NCI-H226 (cell line): Measurements from ENCODE around the gene TMEM141.

ENCODE experiments used
- DNase-seq: peaks from one replicate; pipeline ENCODE4 v3.0.0-alpha.2; 2015

The TMEM141 gene

DNA sequence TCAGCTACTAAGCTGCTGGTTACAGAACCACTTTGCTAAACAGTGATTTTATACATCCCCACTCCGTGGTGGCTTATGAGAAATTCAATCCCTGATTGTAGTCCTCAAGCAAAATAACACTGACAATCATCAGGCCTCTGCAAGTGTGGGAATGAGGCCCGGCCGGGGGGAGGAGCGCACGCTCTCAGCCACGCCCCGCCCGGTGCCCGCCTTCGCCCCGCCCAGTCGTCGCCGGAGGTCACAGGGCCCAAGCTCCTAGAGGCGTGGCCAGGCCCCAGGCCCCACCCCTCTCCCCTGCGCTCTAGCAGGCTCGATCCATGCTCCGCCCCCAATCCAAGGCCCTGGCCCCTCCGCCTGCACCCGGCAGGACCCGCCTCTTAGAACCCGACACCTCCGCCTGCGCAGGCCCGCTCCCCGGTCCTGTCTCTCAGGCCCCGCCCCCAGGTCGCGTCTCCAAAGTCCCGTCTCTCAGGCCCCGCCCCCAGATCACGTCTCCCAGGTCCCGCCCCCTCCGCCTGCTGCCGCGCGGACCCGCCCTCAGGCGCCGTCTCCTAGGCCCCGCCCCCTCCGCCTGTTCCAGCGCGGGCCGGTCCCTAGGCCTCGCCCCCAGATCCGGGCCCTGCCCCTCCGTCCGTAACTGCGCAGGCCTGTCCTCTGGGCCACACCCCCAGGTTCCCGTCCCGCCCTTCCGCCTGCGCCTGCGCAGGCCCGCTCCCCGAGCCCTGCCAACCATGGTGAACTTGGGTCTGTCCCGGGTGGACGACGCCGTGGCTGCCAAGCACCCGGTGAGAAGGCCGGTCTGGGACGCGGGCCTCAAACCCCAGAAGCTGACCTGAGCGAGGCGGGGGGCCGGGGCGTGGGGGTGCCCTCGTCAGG lies at the start of gene TMEM141:
Gene TMEM141 (plus strand): TSS at position 705 of the 876 bp plus-strand sequence. CDS start 27 bp downstream, at position 732.
- peak; percentile 95 for DNase-seq

DNA sequence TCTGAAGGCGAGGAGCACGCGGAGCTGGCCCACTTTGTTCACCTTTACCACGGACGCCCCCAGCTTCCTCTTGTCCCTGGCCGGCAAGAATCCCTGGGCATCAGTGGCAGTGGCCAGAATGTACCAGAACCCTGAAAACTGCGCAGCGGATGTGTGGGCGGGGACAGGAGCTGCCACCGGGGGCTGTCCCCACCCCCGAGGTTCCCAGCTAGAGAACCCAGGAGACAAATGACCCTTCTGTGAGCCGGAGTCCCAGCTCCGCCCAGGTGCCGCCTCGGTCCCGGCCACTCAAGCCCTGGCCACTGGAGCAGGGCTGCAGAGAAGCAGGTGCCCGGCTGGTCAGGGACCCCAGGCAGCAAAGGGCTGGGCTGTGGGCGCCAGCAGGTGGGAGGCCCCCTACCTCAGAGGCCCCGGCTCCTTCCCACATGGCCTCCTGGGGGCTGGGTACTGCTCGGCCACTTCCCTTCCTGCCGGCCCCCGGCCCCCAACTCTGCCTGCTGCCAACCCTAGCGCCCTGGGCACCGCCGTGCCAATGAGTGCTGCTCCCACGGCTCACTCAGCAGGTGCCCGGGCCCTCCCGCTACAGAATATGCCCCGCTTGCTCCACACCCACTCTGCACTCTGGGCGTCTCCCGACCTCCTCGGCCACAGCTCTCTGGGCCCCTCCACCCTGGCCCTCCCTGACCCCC lies 49.1 kb upstream of the TMEM141 start:
- DNase-seq: no peak

DNA sequence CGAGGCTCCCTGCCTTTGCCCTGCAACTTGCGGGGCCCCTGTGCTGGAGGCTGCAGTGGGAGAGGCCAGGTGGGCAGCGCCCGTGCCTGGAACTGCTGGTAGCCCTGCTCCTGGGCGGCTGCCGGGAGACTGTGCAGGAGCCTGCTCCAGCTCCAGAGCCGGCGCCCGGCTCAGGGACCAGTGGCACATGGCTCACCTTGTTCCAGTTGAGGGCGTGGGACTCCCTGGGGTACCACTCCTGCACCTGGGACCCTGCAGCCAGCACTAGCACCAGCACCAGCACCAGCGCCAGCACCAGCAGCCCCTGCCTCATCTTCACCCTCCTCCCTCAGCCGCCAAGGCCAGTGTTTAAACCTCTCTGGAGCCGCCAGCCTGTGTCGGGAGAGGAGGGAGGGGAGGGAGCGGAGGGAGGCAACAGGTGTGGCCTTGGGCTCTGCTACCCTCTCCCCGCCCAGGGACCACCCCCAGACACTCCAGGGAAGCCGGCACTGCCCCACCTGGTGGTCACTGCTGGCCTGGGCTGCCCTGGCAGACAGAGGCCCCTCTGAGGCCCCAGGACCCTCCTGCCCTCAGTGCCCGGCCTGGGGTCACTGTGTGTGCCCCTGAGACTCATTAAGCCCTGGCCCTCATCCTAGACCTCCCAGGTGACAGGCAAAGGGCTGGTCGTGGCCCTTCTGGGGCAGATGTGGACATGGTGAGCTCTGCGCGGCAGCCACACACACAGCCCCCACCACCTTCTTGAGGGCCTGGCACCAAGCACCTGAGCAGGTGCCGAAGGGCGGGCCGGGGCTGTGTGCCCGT lies 48.4 kb upstream of the TMEM141 start, which contains the start of gene LCN10:
Gene LCN10 (minus strand): TSS at position 350 of the 801 bp plus-strand sequence. CDS start 37 bp downstream, at position 313.
- DNase-seq: no peak

DNA sequence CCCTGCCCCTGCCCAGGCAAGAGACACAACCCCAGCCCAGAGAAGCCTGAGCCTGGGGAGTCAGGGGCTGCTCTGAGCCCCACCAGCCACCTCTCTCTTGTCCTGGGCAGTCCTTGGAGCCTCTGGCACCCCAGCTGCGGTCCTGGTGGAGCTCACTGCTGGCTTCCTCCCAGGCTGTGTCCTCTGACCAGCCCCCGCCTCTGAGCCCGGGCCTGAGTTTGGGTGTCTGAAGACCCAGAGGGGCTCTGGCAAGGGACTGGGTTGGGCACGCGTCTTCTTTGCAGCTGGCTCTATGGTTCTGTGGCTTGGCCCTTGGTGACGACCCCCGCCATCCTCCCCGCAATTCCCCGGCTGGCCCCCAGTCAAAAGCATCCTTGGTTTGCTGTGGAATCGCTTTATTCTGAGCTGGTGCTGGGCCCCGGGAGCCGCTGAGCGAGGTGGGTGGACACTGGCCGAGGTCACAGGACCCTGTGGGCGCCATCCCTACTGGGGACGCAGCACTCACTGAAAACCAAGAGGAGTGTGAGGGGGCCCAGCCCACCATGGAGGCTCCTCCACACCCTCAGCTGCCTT lies 47.4 kb upstream of the TMEM141 start:
- DNase-seq: no peak

DNA sequence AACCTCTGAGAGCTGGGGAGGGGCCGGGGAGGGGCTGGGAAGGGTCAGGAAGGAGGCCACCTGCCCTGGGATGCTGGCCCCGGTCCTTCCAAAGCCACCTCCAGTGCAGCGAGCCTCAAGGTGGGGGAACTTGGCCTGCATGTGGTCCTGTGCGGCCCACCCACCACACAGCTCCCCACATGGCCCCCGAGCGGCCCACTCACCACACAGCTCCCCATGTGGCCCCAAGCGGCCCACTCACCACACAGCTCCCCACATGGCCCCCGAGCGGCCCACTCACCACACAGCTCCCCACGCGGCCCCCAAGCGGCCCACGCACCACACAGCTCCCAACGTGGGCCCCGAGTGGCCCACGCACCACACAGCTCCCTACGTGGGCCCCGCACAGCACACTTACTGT lies 46.4 kb upstream of the TMEM141 start:
- no peak for DNase-seq

DNA sequence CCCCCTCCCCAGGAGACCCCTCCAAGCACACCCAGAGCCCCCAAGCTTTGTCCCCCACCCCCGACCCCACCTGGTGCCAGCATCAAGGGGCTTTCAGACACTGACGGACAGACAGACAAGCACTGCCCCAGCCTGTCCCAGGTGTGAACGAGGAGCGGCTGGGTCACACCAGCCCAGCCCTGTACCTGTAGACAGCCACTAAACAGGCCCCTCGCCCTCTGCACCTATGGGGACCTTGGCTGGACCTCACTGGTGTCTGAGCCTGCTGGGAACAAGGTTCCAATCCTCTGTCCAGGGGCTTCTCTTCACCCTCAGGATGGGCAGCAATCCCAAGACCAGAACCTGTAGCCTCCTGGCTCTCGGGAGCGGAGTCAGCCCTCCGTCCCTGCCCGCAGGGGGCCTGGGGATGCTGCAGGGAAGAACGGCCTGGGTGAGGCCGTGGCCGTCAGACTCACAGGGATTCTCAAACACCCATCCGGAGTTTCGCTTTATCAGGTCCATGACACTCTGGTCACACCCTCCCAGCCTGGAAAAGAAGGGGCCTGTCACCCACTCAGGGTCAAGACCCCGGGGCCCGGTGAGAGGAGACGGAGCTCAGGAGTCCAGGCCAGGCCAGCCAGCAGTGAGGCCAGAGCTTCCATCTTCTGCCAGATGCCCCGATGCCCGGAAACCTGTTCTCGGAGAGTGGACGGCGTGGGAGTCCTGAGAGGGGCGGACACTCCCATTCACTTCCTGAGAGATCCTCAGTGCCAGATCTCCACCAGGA lies 45.6 kb upstream of the TMEM141 start:
- no peak for DNase-seq

DNA sequence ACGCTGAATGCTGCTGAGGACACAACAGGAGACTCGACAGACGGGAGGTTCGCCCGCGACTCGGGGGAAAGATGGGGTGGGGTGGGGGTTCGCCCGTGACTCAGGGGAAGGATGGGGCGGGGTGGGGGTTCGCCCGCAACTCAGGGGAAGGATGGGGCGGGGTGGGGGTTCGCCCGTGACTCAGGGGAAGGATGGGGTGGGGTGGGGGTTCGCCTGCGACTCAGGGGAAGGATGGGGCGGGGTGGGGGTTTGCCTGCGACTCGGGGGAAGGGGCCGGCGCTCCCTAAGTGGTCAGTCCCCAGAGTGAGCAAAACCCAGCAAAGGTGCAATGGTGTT lies 45.0 kb upstream of the TMEM141 start:
- no peak for DNase-seq

DNA sequence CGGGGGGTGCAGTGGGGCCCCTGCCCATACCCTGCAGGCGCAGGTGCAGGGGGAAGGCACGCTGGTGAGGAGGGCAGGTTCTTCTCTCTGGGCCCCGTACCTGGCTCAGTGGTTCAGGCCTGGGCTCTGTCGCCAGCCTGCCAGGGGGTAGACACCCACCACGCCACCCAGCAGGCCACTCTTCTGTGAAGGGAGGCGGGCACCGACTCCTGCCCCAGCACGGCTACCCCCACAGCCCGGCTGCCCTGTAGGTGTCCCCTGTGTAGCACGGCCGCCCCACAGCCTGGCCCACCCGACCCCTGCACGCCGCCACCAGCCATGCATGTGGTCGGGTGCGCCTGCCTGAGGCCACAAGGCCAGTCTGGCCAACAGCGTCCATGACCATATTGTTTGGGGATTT lies 44.5 kb upstream of the TMEM141 start:
- no peak for DNase-seq

DNA sequence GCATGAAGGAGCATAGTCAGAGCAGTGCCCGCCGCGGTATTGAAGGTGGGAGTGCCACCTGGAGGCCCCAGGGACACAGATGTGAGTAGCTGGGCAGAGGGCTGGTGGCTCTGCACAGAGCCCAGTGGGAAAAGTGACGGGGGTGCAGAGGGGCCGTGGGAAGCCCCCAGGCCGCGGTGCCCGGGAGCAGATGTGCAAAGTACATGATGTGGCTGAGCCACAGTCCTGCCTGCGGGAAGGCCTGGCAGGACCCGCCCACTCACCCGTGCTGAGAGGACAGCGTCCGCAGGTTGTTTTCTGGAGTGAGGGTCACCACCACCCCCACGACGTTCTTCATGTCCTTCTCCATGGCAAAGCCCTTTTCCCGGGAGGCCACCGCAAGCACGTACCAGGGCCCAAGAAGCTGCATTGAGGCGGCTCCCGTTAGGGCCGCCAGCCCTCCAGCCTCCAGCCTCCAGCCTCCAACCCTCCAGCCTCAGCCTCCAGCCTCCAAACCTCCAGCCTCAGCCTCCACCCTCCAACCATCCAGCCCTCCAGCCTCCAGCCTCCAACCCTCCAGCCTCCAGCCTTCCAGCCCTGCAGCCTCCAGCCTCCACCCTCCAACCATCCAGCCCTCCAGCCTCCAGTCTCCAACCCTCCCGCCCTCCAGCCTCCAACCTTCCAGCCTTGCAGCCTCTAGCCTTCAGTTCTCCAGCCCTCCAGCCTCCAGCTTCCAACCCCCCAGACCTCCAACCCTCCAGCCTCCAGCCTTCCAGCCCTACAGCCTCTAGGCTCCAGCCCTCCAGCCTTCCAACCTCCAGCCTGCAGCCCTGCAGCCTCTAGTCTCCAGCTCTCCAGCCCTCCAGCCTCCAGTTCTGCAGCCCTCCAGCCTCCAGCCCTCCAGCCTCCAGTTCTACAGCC lies 43.7 kb upstream of the TMEM141 start:
- DNase-seq: no peak

DNA sequence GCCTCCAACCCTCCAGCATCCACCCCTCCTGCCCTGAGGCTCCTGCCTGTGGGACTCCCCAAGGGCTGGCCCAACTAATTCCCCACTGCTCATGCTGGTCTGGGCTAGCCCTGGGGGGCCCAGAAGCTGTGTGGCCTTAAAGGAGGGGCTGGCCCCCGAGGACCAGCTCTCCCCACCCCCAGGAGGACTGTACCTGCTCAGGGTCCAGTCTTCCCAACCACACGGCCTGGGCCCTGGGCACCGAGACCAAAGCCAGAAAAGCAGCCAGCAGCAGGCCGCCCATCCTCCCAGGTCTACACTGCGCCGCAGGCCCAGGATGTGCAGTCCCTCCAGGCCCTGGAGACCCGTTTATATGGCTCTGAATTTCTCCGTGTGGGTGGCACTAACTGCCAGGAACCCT lies 42.9 kb upstream of the TMEM141 start, which contains the start of gene LCN6:
Gene LCN6 (minus strand): TSS at position 325 of the 400 bp plus-strand sequence. CDS start 42 bp downstream, at position 283.
- DNase-seq: no peak

DNA sequence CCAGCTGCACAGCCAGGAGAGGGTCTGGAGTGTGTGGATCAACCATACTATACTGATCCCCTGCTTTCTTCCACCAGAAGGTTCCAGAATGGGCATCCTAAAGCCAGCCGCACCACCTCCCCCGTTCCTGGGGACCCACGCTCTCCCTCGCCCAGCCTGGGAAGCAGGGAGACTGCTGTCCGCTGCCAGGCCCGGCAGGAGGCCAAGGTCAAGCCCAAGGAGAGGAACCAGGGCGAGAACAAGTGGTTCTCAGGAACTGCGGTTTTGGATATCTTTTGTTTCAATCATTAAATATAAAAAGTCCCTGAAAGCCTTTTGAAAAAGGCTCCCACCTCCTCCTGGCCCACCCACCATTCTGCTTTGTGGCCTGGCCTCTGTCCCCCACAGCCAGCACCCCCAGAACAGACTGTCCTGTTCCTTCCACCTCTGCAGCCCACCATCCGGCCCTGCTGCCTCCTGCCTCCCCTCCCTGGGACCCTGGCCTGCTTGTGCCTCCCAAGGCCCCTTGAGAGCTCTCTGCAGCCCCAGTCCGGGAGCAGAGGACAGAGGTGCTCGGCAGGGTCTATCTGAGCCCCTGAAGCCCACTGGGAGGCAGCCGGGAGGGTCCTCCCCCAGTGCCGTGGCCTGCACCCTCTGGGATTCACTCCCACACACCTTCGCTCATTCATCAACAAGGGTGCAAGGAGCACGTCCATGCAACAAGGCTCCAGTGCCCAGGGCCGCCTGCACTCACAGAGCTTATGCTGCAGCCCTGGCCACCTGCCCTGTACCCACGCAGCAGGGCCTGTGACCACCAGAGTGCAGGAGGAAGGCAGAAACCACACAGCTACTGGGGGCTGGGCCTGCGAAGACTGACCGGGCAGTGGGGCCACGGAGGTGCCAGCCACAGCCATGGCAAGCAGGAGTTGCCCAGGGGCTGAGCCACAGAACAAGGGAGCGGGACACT lies 42.2 kb upstream of the TMEM141 start:
- no peak for DNase-seq

DNA sequence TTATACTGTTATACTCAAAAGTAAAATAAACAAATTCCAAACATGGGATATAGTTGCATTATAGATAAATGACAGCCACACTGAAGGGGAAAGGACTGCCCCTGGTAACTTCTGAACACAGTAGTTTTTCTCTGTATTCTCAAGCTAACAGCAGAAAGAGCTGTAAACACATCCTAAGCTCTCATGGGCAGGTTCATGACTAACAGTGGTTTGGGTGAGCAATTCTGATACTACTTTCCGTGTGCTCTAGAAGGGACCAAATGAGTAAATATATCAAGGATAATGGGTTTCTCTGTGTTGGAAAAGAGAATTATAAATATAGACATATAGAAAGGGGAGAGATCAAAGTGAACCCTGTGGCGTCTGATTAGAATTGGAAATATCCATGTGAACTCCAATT lies 40.6 kb upstream of the TMEM141 start:
- no peak for DNase-seq

DNA sequence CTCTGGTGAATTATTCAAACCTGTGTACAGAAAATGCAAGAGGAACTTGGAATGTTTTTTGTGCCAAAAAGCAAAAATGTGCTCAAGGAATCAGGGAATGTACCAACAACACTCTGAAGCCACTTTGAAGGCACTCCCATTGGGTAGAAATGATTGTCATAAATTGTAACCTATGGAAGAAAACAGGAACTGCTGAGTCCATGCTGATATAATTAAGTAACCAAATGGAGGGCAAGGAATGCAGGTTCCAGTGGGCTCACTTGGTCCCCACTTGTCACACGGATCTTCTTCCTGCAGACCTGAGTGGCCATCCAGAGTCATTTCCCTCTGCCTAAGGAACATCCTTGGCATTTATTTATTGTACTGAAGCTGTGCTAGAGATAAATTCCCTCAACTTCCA lies 39.9 kb upstream of the TMEM141 start:
- DNase-seq: no peak

DNA sequence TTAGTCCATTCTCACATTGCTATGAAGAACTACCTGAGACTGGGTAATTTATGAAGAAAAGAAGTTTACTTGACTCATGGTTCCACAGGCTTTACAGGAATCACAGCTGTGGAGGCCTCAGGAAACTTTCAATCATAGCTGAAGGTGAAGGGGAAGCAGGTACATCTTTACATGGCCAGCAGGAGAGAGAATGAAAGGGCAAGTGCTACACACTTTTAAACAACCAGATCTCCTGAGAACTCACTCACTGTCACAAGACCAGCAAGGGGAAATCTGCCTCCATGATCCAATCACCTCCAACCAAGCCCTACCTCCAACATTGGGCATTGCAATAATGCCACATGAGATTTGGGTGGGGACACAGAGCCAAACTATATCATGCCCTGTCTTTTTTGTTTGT lies 39.3 kb upstream of the TMEM141 start:
- DNase-seq: no peak

DNA sequence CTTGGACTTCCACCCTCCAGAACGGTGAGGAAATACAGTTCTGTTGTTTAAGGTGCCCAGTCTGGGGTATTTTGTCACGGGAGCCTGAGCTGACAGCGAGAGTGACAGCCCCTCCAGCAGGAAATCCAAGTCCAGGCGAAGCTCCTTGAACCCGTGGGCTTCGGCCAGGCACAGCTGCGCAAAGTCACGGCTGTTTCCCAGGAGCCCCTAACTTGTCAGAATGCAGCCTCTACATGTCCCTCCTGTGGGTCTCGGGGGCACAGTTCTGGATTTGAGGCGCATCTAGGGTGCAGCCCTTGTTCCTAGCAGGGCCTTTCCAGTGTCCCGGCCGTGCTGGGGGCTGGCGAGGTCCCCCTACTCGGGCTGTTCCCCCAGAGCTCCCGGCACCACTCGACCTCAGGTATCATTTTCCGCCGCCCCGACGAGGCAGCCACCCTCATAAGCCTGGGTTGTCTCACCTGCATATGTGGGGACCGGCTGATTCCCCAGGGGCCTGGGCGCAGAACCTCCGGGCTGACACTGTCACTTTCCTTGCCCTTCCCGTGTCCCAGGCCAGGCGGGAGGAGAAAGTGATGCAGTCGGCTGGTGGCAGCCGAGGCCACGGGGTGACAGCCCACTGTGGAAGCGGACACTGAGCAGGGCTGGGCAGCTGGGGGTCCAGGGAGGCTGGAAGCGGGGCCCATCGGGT lies 37.6 kb upstream of the TMEM141 start:
- DNase-seq: no peak

DNA sequence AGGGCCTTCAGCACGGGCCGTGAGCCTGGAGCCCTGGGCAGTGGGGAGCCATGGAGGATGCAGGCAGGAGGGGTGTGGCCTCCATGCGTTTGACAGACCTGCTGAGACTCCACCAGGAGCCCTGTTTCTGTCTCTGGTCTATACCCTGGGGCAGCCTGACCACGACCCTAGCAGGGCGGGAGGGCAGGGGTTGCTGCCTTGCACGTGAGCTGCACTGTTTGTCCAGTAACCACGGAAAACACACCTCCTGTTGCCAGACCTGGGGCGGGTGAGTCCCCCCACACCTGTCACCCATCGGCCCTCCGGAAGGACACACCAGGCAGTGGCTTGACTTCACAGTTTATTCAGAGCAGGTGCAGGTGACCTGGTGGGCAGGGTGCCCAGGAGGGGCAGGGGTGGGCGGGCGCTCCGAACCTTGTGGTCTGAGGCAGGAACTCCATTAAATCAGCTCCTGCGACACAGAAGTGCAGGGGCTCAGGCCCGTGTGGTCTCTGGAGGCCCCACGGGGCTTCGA lies 37.0 kb upstream of the TMEM141 start:
- no peak for DNase-seq

DNA sequence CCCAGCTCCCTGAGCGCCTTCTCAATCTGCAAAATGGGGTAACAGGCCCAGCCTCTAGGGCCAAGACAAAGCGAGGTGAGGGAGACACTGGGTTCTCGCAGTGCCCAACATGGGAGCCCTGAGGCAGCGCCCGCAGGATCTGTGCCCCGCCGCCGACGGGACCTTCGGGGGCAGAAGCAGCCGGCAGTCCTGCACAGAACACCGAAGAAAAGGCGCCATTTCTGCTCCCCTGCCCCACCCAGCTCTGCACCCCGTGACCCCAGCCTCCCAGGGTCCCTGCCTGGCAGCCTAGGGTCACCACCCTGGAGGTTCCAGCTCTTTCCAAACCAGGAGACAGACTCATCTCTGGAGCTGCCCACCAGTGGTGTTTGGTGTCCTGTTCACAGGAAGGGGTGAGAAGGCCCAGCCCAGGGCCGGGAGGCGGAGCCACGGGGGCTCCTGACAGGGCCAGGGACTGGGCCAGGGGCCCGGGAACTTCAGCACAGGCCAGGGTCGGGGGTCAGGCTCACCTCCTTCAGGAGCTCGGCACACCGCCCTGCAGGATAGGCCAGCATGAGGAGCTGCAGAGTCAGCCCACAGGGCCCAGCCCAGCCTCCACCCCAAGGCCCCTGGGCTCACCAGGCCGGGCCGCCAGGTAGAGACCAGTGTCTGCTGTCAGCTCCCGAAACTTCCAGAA lies 36.4 kb upstream of the TMEM141 start:
- no peak for DNase-seq
